HepG2 (cell line): ENCODE results near the gene ACTN2. TPM values are rescaled to one million over a fixed set of nuclear protein-coding genes. Genes with fewer than 3 reads are reported as not detected.

ENCODE experiments used
- polyA plus RNA-seq, 8 experiments: library from polyadenylated mRNA; depleted of rRNA in 3 of 8; stranded (reverse) in 7 of 8; unstranded in 1 of 8; fragments of >200 nt; fragmentation: Illumina TruSeq in 4 of 8; extraction: Trizol in 4 of 8; gene quantifications; 2 replicates each; pipeline versions ENCODE4 v1.2.1 to v1.2.3, GENCODE V29; 2011 to 2016; ENCODE audit warnings: low read depth in 4 of 8, missing spikeins in 1 of 8, mixed read lengths in 1 of 8; ENCODE audit not compliant: insufficient read depth in 1 of 8
- total RNA-seq, 5 experiments: library from RNA; depleted of rRNA; stranded (reverse); fragments of >200 nt; fragmentation: Illumina TruSeq; extraction: Trizol; gene quantifications; 2 replicates each; pipeline ENCODE4 v1.2.3, GENCODE V29; 2016; ENCODE audit warnings: low read depth in 1 of 5

ACTN2 gene
- total and polyA plus RNA-seq, 2 of the 13 experiments (the other 11 are each of a cell fraction or from before 2014, with no cell fraction given) = 0.04 to 0.13 TPM

Other genes with a start within 250 kb of the ACTN2 start
- 29.3 and 42.1 TPM in 2 replicates for gene LGALS8, start 162.5 kb upstream of the ACTN2 start, total RNA-seq (2016; rRNA removed; fragmentation: Illumina TruSeq; extraction: Trizol)
- gene LGALS8, start 162.5 kb upstream of the ACTN2 start, polyA plus RNA-seq (2011; rRNA removed) = 139 and 185 TPM in 2 replicates
- gene HEATR1, start 82.0 kb upstream of the ACTN2 start, total RNA-seq (2016; rRNA removed; fragmentation: Illumina TruSeq; extraction: Trizol) = 45.8 and 80.3 TPM in 2 replicates
- 7.9 and 10.2 TPM in 2 replicates for gene HEATR1, start 82.0 kb upstream of the ACTN2 start, polyA plus RNA-seq (2011; rRNA removed)
- 36.1 and 51.6 TPM in 2 replicates for gene MTR, start 108.8 kb downstream of the ACTN2 start, total RNA-seq (2016; rRNA removed; fragmentation: Illumina TruSeq; extraction: Trizol)
- gene MTR, start 108.8 kb downstream of the ACTN2 start, polyA plus RNA-seq (2011; rRNA removed) = 14.4 and 16.3 TPM in 2 replicates